GM23248 (cell line): ENCODE measurements around the gene TMEM43.

ENCODE experiments used
- EZH2 ChIP-seq: fragments of 200-600 bp; sonication (generic); IDR thresholded peaks from 2 replicates; pipeline ENCODE4 v1.6.1; 2018; ENCODE audit warnings: antibody characterized with exemption, mild to moderate bottlenecking; ENCODE audit not compliant: insufficient read depth, poor library complexity, severe bottlenecking
- EZH2phosphoT487 ChIP-seq: fragments of 200-600 bp; sonication (generic); IDR thresholded peaks from 2 replicates; pipeline ENCODE4 v1.6.1; 2018; ENCODE audit warnings: antibody characterized with exemption, moderate library complexity, mild to moderate bottlenecking, low read depth; ENCODE audit not compliant: insufficient read depth

DNA sequence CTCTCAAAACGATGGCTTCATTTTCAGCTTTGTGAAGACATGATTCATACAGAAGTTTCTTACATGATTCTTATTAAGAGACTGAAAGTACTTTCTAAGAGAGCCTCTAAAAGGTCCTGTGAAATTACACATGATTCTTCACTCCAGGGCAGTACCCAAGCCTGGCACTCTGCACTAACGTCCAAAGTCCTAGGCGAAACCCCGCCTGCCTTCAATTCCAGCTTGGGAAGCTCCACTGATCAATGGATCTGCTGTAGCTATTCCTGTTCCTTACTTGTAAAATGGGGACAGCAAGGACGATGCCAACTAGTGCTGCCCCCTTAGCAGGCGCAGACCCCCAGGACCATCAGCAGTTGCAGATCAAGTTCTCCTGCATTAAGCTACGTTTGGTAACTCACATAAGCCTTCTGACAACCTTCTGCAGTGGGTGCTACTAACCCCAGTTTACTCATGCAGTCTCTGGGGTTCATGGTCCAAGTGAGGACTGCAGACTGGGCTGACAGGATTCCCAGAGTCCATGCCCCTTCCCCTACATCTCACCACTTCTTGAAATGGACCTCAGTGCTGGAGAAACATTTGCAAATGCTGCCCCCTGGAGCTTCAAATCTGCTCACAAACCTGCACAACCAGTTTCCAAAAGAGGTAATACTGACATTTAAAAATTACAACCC, 10.8 kb upstream of the TMEM43 start:
- no peak for TF ChIP-seq EZH2
- TF ChIP-seq EZH2phosphoT487: no peak
